H1 (cell line): ENCODE data around the gene NR4A2. TPM values are rescaled to one million over a fixed set of nuclear protein-coding genes. Genes with fewer than 3 reads are reported as not detected.

Experiments used
- CTCF ChIA-PET: fragments of 300-600 bp; sonication (Branson Sonifier 250); formaldehyde crosslinking; loops from one replicate; lab custom pipeline; 2021; ENCODE audit not compliant: partially characterized antibody; lab: Charles Lee
- POLR2A ChIA-PET: fragments of 300-600 bp; sonication (Branson Sonifier 250); formaldehyde crosslinking; loops from one replicate; lab custom pipeline; 2021; ENCODE audit warnings: inconsistent platforms; ENCODE audit not compliant: partially characterized antibody; lab: Charles Lee
- DNase-seq, 2 experiments: peaks; one replicate each; pipeline versions ENCODE4 v3.0.0 to v3.0.0-alpha.2; 2010 to 2022; ENCODE audit warnings: low spot score in 2 of 2, low read depth in 1 of 2, mixed read lengths in 1 of 2
- FAIRE-seq: peaks from 2 replicates; lab custom pipeline; 2011; peaks lifted over from hg19 to GRCh38; lab: Jason Lieb, UNC
- H2AFZ ChIP-seq: 2 replicates; pipeline ENCODE4 v1.8.1; 2012; ENCODE audit warnings: low read length, inconsistent platforms
- H2AK5ac ChIP-seq: 2 replicates; pipeline ENCODE4 v1.6.1; 2013; ENCODE audit warnings: low read depth, low read length
- H2BK120ac ChIP-seq: replicated peaks from 2 replicates; pipeline ENCODE3; 2013; ENCODE audit warnings: low read depth, low read length, inconsistent platforms
- H2BK12ac ChIP-seq: 2 replicates; pipeline ENCODE4 v1.6.1; 2013; ENCODE audit warnings: low read depth, low read length
- H2BK15ac ChIP-seq: 2 replicates; pipeline ENCODE4 v1.6.1; 2013; ENCODE audit warnings: low read length
- H2BK20ac ChIP-seq: 2 replicates; pipeline ENCODE4 v1.6.1; 2013; ENCODE audit warnings: low read length
- H2BK5ac ChIP-seq: 2 replicates; pipeline ENCODE4 v1.6.1; 2013; ENCODE audit warnings: low read depth, low read length
- H3K14ac ChIP-seq: 2 replicates; pipeline ENCODE4 v1.6.1; 2013; ENCODE audit warnings: inconsistent platforms; ENCODE audit not compliant: insufficient read length
- H3K18ac ChIP-seq: 2 replicates; pipeline ENCODE4 v1.6.1; 2013; ENCODE audit warnings: low read length; ENCODE audit errors: extremely low read depth
- H3K23ac ChIP-seq: 2 replicates; pipeline ENCODE4 v1.6.1; 2013; ENCODE audit warnings: inconsistent platforms; ENCODE audit not compliant: insufficient read length
- H3K23me2 ChIP-seq: 2 replicates; pipeline ENCODE4 v1.6.1; 2013; ENCODE audit warnings: low read depth, low read length
- H3K27ac ChIP-seq: 2 replicates; pipeline ENCODE4 v1.6.1; 2011; ENCODE audit warnings: low read depth, low read length, inconsistent platforms
- H3K27me3 ChIP-seq, 4 experiments: replicated peaks in 1 of 4; 1 replicate in 1 of 4; 2 replicates in 3 of 4; pipeline versions ENCODE4 v1.6.1 to v1.8.1; 2011 to 2013; ENCODE audit warnings: low read length in 3 of 4, mild to moderate bottlenecking in 3 of 4, inconsistent platforms in 2 of 4, mixed read lengths in 2 of 4, moderate library complexity in 1 of 4; ENCODE audit not compliant: control insufficient read depth in 3 of 4, insufficient read depth in 3 of 4; ENCODE audit errors: extremely low read depth in 1 of 4
- H3K36me3 ChIP-seq, 4 experiments: 2 replicates each; pipeline versions ENCODE4 v1.6.1 to v1.8.1; 2011 to 2013; ENCODE audit warnings: mild to moderate bottlenecking in 4 of 4, low read length in 3 of 4, moderate library complexity in 2 of 4, control low read depth in 1 of 4, inconsistent platforms in 1 of 4; ENCODE audit not compliant: insufficient read depth in 4 of 4, control insufficient read depth in 2 of 4
- H3K4ac ChIP-seq: replicated peaks from 2 replicates; pipeline ENCODE3; 2013; ENCODE audit warnings: low read length, low read depth, mixed read lengths, inconsistent platforms; ENCODE audit not compliant: insufficient read length
- H3K4me1 ChIP-seq, 4 experiments: replicated peaks in 1 of 4; 1 replicate in 1 of 4; 2 replicates in 3 of 4; pipeline versions ENCODE4 v1.6.1 to v1.8.1; 2011 to 2013; ENCODE audit warnings: low read length in 3 of 4, inconsistent platforms in 2 of 4, mixed read lengths in 1 of 4; ENCODE audit not compliant: insufficient read depth in 4 of 4, control insufficient read depth in 3 of 4
- H3K4me2 ChIP-seq, 2 experiments: 2 replicates each; pipeline versions ENCODE4 v1.6.1 to v1.8.1; 2011 to 2013; ENCODE audit warnings: low read depth in 2 of 2, low read length in 2 of 2, control low read depth in 1 of 2, inconsistent platforms in 1 of 2, mild to moderate bottlenecking in 1 of 2; ENCODE audit not compliant: insufficient read depth in 1 of 2
- H3K4me3 ChIP-seq, 4 experiments: fragments of 200-600, 300-600 bp in 1 of 4; sonication (generic), shearing (Covaris generic), sonication (Bioruptor Twin) in 1 of 4; 2 replicates each; pipeline versions ENCODE4 v1.5.1 to v1.8.1; 2011 to 2016; ENCODE audit warnings: low read length in 4 of 4, low read depth in 3 of 4, control low read depth in 2 of 4, inconsistent platforms in 2 of 4, mild to moderate bottlenecking in 2 of 4, mixed read lengths in 1 of 4, moderate library complexity in 1 of 4; ENCODE audit not compliant: insufficient read depth in 2 of 4; ENCODE audit errors: extremely low read depth in 1 of 4
- H3K56ac ChIP-seq: replicated peaks from 2 replicates; pipeline ENCODE3; 2013; ENCODE audit warnings: low read depth, mild to moderate bottlenecking, mixed read lengths, low read length, inconsistent platforms; ENCODE audit not compliant: insufficient read length
- H3K79me1 ChIP-seq: 2 replicates; pipeline ENCODE4 v1.6.1; 2013; ENCODE audit warnings: low read depth, low read length, control low read depth
- H3K79me2 ChIP-seq, 2 experiments: 2 replicates each; pipeline versions ENCODE4 v1.6.1 to v1.8.1; 2012 to 2013; ENCODE audit warnings: low read length in 2 of 2, mild to moderate bottlenecking in 2 of 2, inconsistent platforms in 1 of 2; ENCODE audit not compliant: insufficient read depth in 2 of 2, control insufficient read depth in 1 of 2
- H3K9ac ChIP-seq, 4 experiments: replicated peaks in 1 of 4; 1 replicate in 1 of 4; 2 replicates in 3 of 4; pipeline versions ENCODE4 v1.6.1 to v1.8.1; 2011 to 2013; ENCODE audit warnings: low read depth in 3 of 4, low read length in 3 of 4, control low read depth in 2 of 4, mild to moderate bottlenecking in 2 of 4, moderate library complexity in 2 of 4, inconsistent platforms in 1 of 4; ENCODE audit errors: extremely low read depth in 1 of 4
- H3K9me3 ChIP-seq, 2 experiments: 2 replicates each; pipeline versions ENCODE4 v1.6.1 to v1.8.1; 2012 to 2013; ENCODE audit warnings: mild to moderate bottlenecking in 2 of 2, moderate library complexity in 2 of 2, control low read depth in 1 of 2, inconsistent platforms in 1 of 2, low read depth in 1 of 2, low read length in 1 of 2, mixed read lengths in 1 of 2; ENCODE audit not compliant: insufficient read depth in 2 of 2
- H4K20me1 ChIP-seq, 2 experiments: replicated peaks in 1 of 2; 2 replicates each; pipeline versions ENCODE3 to v1.8.1; 2011 to 2013; ENCODE audit warnings: inconsistent platforms in 2 of 2, low read length in 2 of 2, mild to moderate bottlenecking in 1 of 2; ENCODE audit not compliant: insufficient read depth in 2 of 2, control insufficient read depth in 1 of 2
- H4K5ac ChIP-seq: 2 replicates; pipeline ENCODE4 v1.6.1; 2013; ENCODE audit warnings: low read length, low read depth, mixed read lengths, inconsistent platforms; ENCODE audit not compliant: insufficient read length
- H4K8ac ChIP-seq: 2 replicates; pipeline ENCODE4 v1.8.0; 2013; ENCODE audit warnings: mild to moderate bottlenecking, moderate library complexity, low read length, inconsistent platforms; ENCODE audit not compliant: insufficient read depth; ENCODE audit errors: extremely low read depth
- H4K91ac ChIP-seq: replicated peaks from 2 replicates; pipeline ENCODE3; 2013; ENCODE audit warnings: low read length, mixed read lengths, inconsistent platforms; ENCODE audit not compliant: insufficient read length
- CTBP2 ChIP-seq: IDR thresholded peaks from 2 replicates; pipeline ENCODE4 v1.7.0; 2011; ENCODE audit warnings: borderline replicate concordance, mild to moderate bottlenecking, moderate library complexity, mixed read lengths, low read length; ENCODE audit not compliant: insufficient read depth, insufficient read length
- TAF7 ChIP-seq: optimal IDR thresholded peaks from 2 replicates; pipeline ENCODE3; 2011; ENCODE audit warnings: low read depth, mild to moderate bottlenecking, inconsistent platforms, low read length, moderate library complexity, borderline replicate concordance
- USF2 ChIP-seq: IDR thresholded peaks from 2 replicates; pipeline ENCODE4 v1.6.1; 2011; ENCODE audit warnings: low read length, improper control_type of control experiment
- WGBS, 2 experiments: shearing (Covaris generic) in 1 of 2; methylation state at CpG; one replicate each; pipeline versions ENCODE4 v1.1.6 to v1.1.7; 2013 to 2015; ENCODE audit warnings: low lambda C conversion rate in 2 of 2, mixed read lengths in 2 of 2, inconsistent platforms in 1 of 2, low coverage in 1 of 2, missing lambda C conversion rate in 1 of 2; ENCODE audit not compliant: insufficient replicate concordance in 2 of 2, insufficient coverage in 1 of 2, insufficient read length in 1 of 2; ENCODE audit errors: extremely low coverage in 1 of 2, missing lambda C conversion rate in 1 of 2; 5-methylcytosine and 5-hydroxymethylcytosine counted together
- polyA plus RNA-seq, 7 experiments: library from polyadenylated mRNA; depleted of rRNA in 3 of 7; stranded (reverse) in 5 of 7; unstranded in 2 of 7; fragments of >200 nt in 5 of 7; fragments of 200-250 nt in 2 of 7; gene quantifications; 1 replicate in 5 of 7; 2 replicates in 1 of 7; 4 replicates in 1 of 7; pipeline versions ENCODE4 v1.2.1 to v1.2.3, GENCODE V29; 2011 to 2013; ENCODE audit warnings: missing spikeins in 2 of 7, mixed read lengths in 2 of 7
- total RNA-seq: library from RNA; stranded (reverse); fragmentation: NEBNext Ultra II Directional; extraction: Animal tissue kit (Norgen Biotek cat#: 25700); gene quantifications from 2 replicates; pipeline ENCODE4 v1.2.1, GENCODE V29; 2021

NR4A2 gene
- total and polyA plus RNA-seq, 2 of the 8 experiments (the other 6 are each of a cell fraction or from before 2014, with no cell fraction given) = 0.15 to 1.7 TPM

- Histone ChIP-seq H4K20me1 (no peaks in the 10 kb centered on the region), H3K36me3 (no peaks in the 10 kb centered on the region), H2BK120ac (no peak overlapping the region), H3K4me2 (no peak overlapping the region), H3K9ac (no peak overlapping the region), H2BK20ac (no peak overlapping the region), H3K23ac (no peak overlapping the region), H3K27ac (no peak overlapping the region), H3K79me1 (no peaks in the 10 kb centered on the region), H3K9me3 (no peaks in the 10 kb centered on the region), H3K23me2 (no peaks in the 10 kb centered on the region), H4K5ac (no peak overlapping the region), H3K14ac (no peak overlapping the region), H2BK12ac (no peak overlapping the region), H2BK5ac (no peak overlapping the region), H3K4me3 (no peak overlapping the region), H2BK15ac (no peak overlapping the region), H3K4me1 (no peaks in the 10 kb centered on the region), H3K18ac (no peak overlapping the region), H3K4ac (no peak overlapping the region), H4K8ac (no peak overlapping the region), H3K56ac (no peak overlapping the region), H2AK5ac (no peak overlapping the region), H3K79me2 (no peaks in the 10 kb centered on the region), H2AFZ (no peak overlapping the region), H4K91ac (no peak overlapping the region), H3K27me3 (peaks cover 0 to 2% (median 0%) of the 10 kb centered on the region in 4 experiments; a peak in 1 of 7 replicates)
- DNase-seq (no peak), FAIRE-seq (no peak)
- ChIA-PET CTCF (no interaction called here), POLR2A (no interaction called here)
- 84% methylated on average over 1 of the region's 1 CpG; no CpG with 5 or more reads in 1 of the 2 experiments for WGBS, 2 experiments
- TF ChIP-seq CTBP2 = no peak
- TF ChIP-seq USF2 = no peak
- TF ChIP-seq TAF7 = no peak
Observed at GRCh38 chr2:156300337-156300736, 32.2 kb downstream of the NR4A2 start.
